BE2C (cell line): ENCODE results near the gene ARHGAP26.

Experiments used
- DNase-seq: peaks from one replicate; pipeline ENCODE4 v3.0.0-alpha.2; 2020
- H3K27me3 ChIP-seq: fragments of 250-450 bp; sonication (Bioruptor Pico); 2 replicates; pipeline ENCODE4 v1.5.1; 2020; ENCODE audit warnings: mild to moderate bottlenecking
- H3K36me3 ChIP-seq: fragments of 250-450 bp; sonication (Bioruptor Pico); 2 replicates; pipeline ENCODE4 v1.5.1; 2020; ENCODE audit warnings: mild to moderate bottlenecking
- H3K4me1 ChIP-seq: fragments of 250-450 bp; sonication (Bioruptor Pico); 2 replicates; pipeline ENCODE4 v1.5.1; 2020
- H3K4me3 ChIP-seq: 2 replicates; pipeline ENCODE4 v1.5.1; 2011; ENCODE audit warnings: low read depth, low read length
- H3K9me3 ChIP-seq: fragments of 250-450 bp; sonication (Bioruptor Pico); 2 replicates; pipeline ENCODE4 v1.5.1; 2020
- CTCF ChIP-seq: IDR thresholded peaks from 2 replicates; pipeline ENCODE4 v1.5.1; 2012; ENCODE audit warnings: mild to moderate bottlenecking, low read depth, low read length

ARHGAP26 gene

GRCh38 chr5:142737179-142737578, 33.0 kb upstream of the ARHGAP26 start:
- H3K27me3 ChIP-seq: no peaks in the 10 kb centered on the region
- no peak overlapping the region for H3K4me3 ChIP-seq
- DNase-seq: no peak
- peaks cover 15% of the 10 kb centered on the region for H3K4me1 ChIP-seq
- no peaks in the 10 kb centered on the region for H3K36me3 ChIP-seq
- no peak for TF ChIP-seq CTCF
- H3K9me3 ChIP-seq: no peaks in the 10 kb centered on the region

GRCh38 chr5:142740474-142741242, 29.5 kb upstream of the ARHGAP26 start:
- no peak overlapping the region for H3K4me3 ChIP-seq
- TF ChIP-seq CTCF: no peak

DNA sequence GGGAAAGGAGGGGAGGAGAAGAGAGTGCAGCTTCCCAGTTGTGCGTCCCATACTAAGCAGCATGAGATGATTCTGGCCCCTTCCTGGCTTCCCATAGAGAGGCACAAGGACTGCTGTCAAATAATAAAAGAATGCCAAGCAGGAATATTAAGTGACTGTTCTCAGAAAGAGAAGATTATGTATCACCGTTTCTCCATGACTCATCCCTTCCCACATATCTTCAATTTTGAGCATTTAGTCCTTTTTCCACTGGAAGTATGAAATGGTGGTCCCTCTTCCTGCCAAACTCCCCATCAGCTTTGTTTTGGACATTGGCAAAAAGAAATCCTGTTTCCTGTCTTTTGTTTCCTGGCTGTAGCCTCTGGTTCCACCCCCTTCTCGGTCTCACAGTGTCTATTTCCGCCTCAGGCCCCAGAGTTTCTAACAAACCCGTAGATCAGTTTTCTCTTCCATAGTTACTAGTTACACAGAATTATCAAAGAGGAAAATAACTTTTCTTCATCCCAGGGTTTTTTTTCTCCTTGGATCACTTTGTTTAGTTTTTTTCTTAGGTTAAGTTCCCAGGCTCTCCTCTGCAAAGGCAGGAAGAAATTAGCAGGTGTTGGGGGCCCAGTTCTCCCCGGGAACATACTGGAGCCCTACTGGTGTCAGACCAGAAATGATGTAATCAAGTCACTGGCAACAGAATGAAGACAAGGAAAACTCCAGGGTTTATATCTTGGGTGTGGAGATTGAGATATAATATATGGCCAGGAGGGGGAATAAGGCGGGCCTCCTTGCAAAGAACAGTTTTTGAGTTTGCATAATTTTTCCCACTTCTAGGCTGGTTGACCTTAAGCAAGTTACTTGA, 26.4 kb upstream of the ARHGAP26 start:
- DNase-seq: no peak
- H3K4me3 ChIP-seq: no peak overlapping the region

More at GRCh38 chr5:142740474-142741242, 29.5 kb upstream of the ARHGAP26 start:
- DNase-seq: no peak
- H3K4me1 ChIP-seq: peaks cover 15% of the 10 kb centered on the region
- no peaks in the 10 kb centered on the region for H3K9me3 ChIP-seq
- H3K27me3 ChIP-seq: no peaks in the 10 kb centered on the region
- H3K36me3 ChIP-seq: no peaks in the 10 kb centered on the region

GRCh38 chr5:142745268-142745667, 24.9 kb upstream of the ARHGAP26 start:
- H3K4me1 ChIP-seq: peaks cover 17% of the 10 kb centered on the region
- no peak for DNase-seq

More for the DNA sequence above, 26.4 kb upstream of the ARHGAP26 start:
- peaks cover 19% of the 10 kb centered on the region for H3K4me1 ChIP-seq
- H3K9me3 ChIP-seq: no peaks in the 10 kb centered on the region
- no peaks in the 10 kb centered on the region for H3K27me3 ChIP-seq
- TF ChIP-seq CTCF: no peak
- no peaks in the 10 kb centered on the region for H3K36me3 ChIP-seq

DNA sequence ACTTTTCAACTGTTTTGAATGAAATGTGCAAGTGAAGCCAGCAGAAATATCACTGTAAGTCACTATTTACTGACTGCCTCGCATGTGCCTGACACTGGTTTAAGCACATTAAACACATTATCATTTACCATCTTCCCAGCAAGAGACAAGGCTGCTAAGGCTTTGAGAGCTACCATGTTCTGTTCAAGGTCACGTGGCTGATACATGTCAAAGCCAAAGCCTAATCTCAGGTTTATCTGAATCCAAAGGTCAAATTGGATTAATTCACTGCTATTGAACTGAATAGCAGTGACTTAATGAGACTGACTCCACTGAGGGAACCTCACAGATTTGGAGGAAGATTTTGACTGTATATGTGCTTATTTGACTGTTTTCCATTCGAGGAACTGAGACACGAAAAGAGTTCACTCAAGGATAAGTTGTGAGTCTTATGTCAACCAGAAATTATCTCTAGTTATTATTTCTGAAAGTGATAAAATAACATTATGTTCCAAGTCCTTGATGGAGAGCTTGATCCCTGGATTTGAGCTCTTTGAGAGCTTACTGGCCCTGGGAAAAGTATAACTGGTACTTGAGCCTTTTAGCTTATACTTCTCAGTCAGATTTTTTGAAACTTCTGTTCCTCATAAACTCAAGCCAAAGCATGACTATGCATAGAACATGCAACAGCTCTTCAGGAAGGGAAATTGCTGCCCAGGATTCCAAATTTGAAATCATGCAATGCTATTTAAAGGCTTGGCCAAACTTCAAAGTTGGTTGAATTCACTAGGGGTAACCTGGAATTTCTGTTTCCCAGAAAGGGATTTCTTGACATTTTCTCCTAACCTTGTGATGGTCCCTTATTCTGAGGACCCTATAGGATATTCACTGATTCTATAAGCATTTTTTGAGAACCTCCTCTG, 23.4 kb upstream of the ARHGAP26 start:
- Histone ChIP-seq H3K4me1 (peaks cover 8% of the 10 kb centered on the region; the same call in 1 of the 2 replicates), H3K4me3 (no peak overlapping the region), H3K9me3 (no peaks in the 10 kb centered on the region), H3K36me3 (no peaks in the 10 kb centered on the region), H3K27me3 (no peaks in the 10 kb centered on the region)
- DNase-seq: no peak
- TF ChIP-seq CTCF: no peak

More at GRCh38 chr5:142745268-142745667, 24.9 kb upstream of the ARHGAP26 start:
- TF ChIP-seq CTCF: no peak
- Histone ChIP-seq H3K9me3 (no peaks in the 10 kb centered on the region), H3K4me3 (no peak overlapping the region), H3K27me3 (no peaks in the 10 kb centered on the region), H3K36me3 (no peaks in the 10 kb centered on the region)
